Measurements from ENCODE around the gene PRR19. TPM values are rescaled to one million over a fixed set of nuclear protein-coding genes. Genes with fewer than 3 reads are reported as not detected.

PRR19 gene
- total RNA-seq, 1 donor from 2014 or later = 2.4 TPM

GRCh38 chr19:42293948-42294347 lies 8.0 kb upstream of the PRR19 start:
- Mint-ChIP-seq H3K4me1 (ENCODE audit: unreplicated experiment) (peaks cover 8% of the 10 kb centered on the region), H3K9me3 (no peaks in the 10 kb centered on the region), H3K27me3 (no peaks in the 10 kb centered on the region), H3K36me3 (peaks cover 8% of the 10 kb centered on the region), H3K27ac (no peak overlapping the region), H3K4me3 (no peak overlapping the region)
- DNase-seq (ENCODE audit: extremely low spot score, unreplicated experiment) = no peak
- no peak for TF ChIP-seq CTCF (conservative IDR thresholded peaks at IDR 0.05)

- TF ChIP-seq CTCF (conservative IDR thresholded peaks at IDR 0.05) = no peak
- Mint-ChIP-seq H3K27me3 (no peaks in the 10 kb centered on the region), H3K4me1 (ENCODE audit: unreplicated experiment) (peaks cover 8% of the 10 kb centered on the region), H3K9me3 (no peaks in the 10 kb centered on the region), H3K27ac (no peak overlapping the region), H3K36me3 (peaks cover 8% of the 10 kb centered on the region), H3K4me3 (no peak overlapping the region)
- no peak for DNase-seq (ENCODE audit: extremely low spot score, unreplicated experiment)
Measured at GRCh38 chr19:42294471-42295137, 7.3 kb upstream of the PRR19 start.

GRCh38 chr19:42295342-42295741 lies 6.6 kb upstream of the PRR19 start:
- peaks cover 8% of the 10 kb centered on the region for H3K4me1 Mint-ChIP-seq (ENCODE audit: unreplicated experiment)
- H3K4me3 Mint-ChIP-seq = no peak overlapping the region
- H3K27ac Mint-ChIP-seq = no peak overlapping the region
- peaks cover 11% of the 10 kb centered on the region for H3K36me3 Mint-ChIP-seq
- no peaks in the 10 kb centered on the region for H3K27me3 Mint-ChIP-seq
- no peak for TF ChIP-seq CTCF (conservative IDR thresholded peaks at IDR 0.05)
- no peaks in the 10 kb centered on the region for H3K9me3 Mint-ChIP-seq
- no peak for DNase-seq (ENCODE audit: extremely low spot score, unreplicated experiment)

- Mint-ChIP-seq H3K4me3 (no peak overlapping the region), H3K9me3 (no peaks in the 10 kb centered on the region), H3K27ac (no peak overlapping the region), H3K36me3 (peaks cover 11% of the 10 kb centered on the region), H3K27me3 (no peaks in the 10 kb centered on the region), H3K4me1 (ENCODE audit: unreplicated experiment) (peaks cover 8% of the 10 kb centered on the region)
- peak; percentile 88 for DNase-seq (ENCODE audit: extremely low spot score, unreplicated experiment)
- TF ChIP-seq CTCF (conservative IDR thresholded peaks at IDR 0.05) = peak; percentile 89
Measured at GRCh38 chr19:42295831-42296525, 6.0 kb upstream of the PRR19 start.

- no peak for DNase-seq (ENCODE audit: extremely low spot score, unreplicated experiment)
- H3K27me3 Mint-ChIP-seq = no peaks in the 10 kb centered on the region
- no peak overlapping the region for H3K27ac Mint-ChIP-seq
- H3K36me3 Mint-ChIP-seq = peaks cover 6% of the 10 kb centered on the region
- no peak for TF ChIP-seq CTCF (conservative IDR thresholded peaks at IDR 0.05)
- peak overlapping the region; percentile 62 for H3K4me3 Mint-ChIP-seq
- H3K4me1 Mint-ChIP-seq (ENCODE audit: unreplicated experiment) = peaks cover 4% of the 10 kb centered on the region
- no peaks in the 10 kb centered on the region for H3K9me3 Mint-ChIP-seq
Measured at GRCh38 chr19:42297039-42297438, 4.9 kb upstream of the PRR19 start.

Measured in type B pancreatic cell (in vitro differentiated cells).